NCI-H1436 (cell line): Measurements from ENCODE around the gene PLAAT4.
"Not testable (repeated sequence)": the region's sequence is repeated elsewhere in the genome, so short reads cannot be mapped to it uniquely, and the experiment has no call there.

Source experiments
- DNase-seq: peaks from one replicate; lab custom pipeline; 2025; lab: John Stamatoyannopoulos, UW

Gene PLAAT4

GRCh38 chr11:63511048-63511748 lies 25.4 kb upstream of the PLAAT4 start:
- no peak for DNase-seq

- no peak for DNase-seq
Measured at GRCh38 chr11:63512816-63513215, 23.8 kb upstream of the PLAAT4 start.

GRCh38 chr11:63516109-63516508 lies 20.5 kb upstream of the PLAAT4 start:
- no peak for DNase-seq

GRCh38 chr11:63517156-63517555 lies 19.5 kb upstream of the PLAAT4 start:
- DNase-seq, result no peak

GRCh38 chr11:63518548-63518947 lies 18.1 kb upstream of the PLAAT4 start:
- DNase-seq, result no peak

- no peak for DNase-seq
Measured at GRCh38 chr11:63520606-63521170, 15.9 kb upstream of the PLAAT4 start.

- DNase-seq, result no peak
Measured at GRCh38 chr11:63521896-63522295, 14.7 kb upstream of the PLAAT4 start.

- DNase-seq, result no peak
Measured at GRCh38 chr11:63523151-63523550, 13.5 kb upstream of the PLAAT4 start.

- no peak for DNase-seq
Measured at GRCh38 chr11:63527667-63528066, 8.9 kb upstream of the PLAAT4 start.

GRCh38 chr11:63528156-63528555 lies 8.5 kb upstream of the PLAAT4 start:
- DNase-seq, result not testable (repeated sequence)

- not testable (repeated sequence) for DNase-seq
Measured at GRCh38 chr11:63528729-63529278, 7.8 kb upstream of the PLAAT4 start.

GRCh38 chr11:63529373-63529772 lies 7.2 kb upstream of the PLAAT4 start:
- not testable (repeated sequence) for DNase-seq

- no peak for DNase-seq
Measured at GRCh38 chr11:63530021-63530420, 6.6 kb upstream of the PLAAT4 start.

- not testable (repeated sequence) for DNase-seq
Measured at GRCh38 chr11:63531074-63531792, 5.4 kb upstream of the PLAAT4 start.

- no peak for DNase-seq
Measured at GRCh38 chr11:63532117-63532516, 4.5 kb upstream of the PLAAT4 start.

- no peak for DNase-seq
Measured at GRCh38 chr11:63532799-63533475, 3.7 kb upstream of the PLAAT4 start.

- DNase-seq, result no peak
Measured at GRCh38 chr11:63534076-63534475, 2.5 kb upstream of the PLAAT4 start.

GRCh38 chr11:63534895-63535461 lies 1.6 kb upstream of the PLAAT4 start:
- no peak for DNase-seq

GRCh38 chr11:63535734-63536133 lies 874 bp upstream of the PLAAT4 start:
- DNase-seq, result no peak

GRCh38 chr11:63537293-63538101 lies 889 bp downstream of the PLAAT4 start:
- DNase-seq, result no peak

- DNase-seq, result not testable (repeated sequence)
Measured at GRCh38 chr11:63542506-63542905, 5.9 kb downstream of the PLAAT4 start.
